K562 (cell line): ENCODE results near the gene TALDO1. TPM values are rescaled to one million over a fixed set of nuclear protein-coding genes. Genes with fewer than 3 reads are reported as not detected.

Source experiments
- CBFA2T3 ChIP-seq: fragments of 450-650 bp; IDR thresholded peaks from 2 replicates; pipeline ENCODE4 v1.6.1; 2017
- MECOM ChIP-seq: fragments of 250-450 bp; sonication (Bioruptor Pico); IDR thresholded peaks from 2 replicates; pipeline ENCODE4 v1.8.0; 2022; ENCODE audit warnings: inconsistent platforms
- PHB ChIP-seq: fragments of 250-450 bp; sonication (Bioruptor Pico); IDR thresholded peaks from 2 replicates; pipeline ENCODE4 v1.5.0; 2021
- TCF15 ChIP-seq: fragments of 250-450 bp; sonication (Bioruptor Pico); IDR thresholded peaks from 2 replicates; pipeline ENCODE4 v1.8.0; 2022; ENCODE audit warnings: moderate library complexity, mild to moderate bottlenecking, inconsistent platforms
- ZBTB49 ChIP-seq: sonication (generic); formaldehyde crosslinking; IDR thresholded peaks from 2 replicates; pipeline ENCODE4 v1.8.0; 2022; ENCODE audit warnings: missing genetic modification reagents, mild to moderate bottlenecking, borderline replicate concordance
- ZNF184 ChIP-seq: sonication (generic); formaldehyde crosslinking; IDR thresholded peaks from 2 replicates; pipeline ENCODE4 v1.5.0; 2020; ENCODE audit warnings: missing genetic modification reagents
- ZNF318 ChIP-seq, 2 experiments: fragments of 450-650 bp; IDR thresholded peaks; 2 replicates each; pipeline ENCODE4 v1.6.1; 2016; ENCODE audit warnings: mild to moderate bottlenecking in 2 of 2, borderline replicate concordance in 1 of 2, low read depth in 1 of 2, moderate library complexity in 1 of 2
- polyA plus RNA-seq, 8 experiments: library from polyadenylated mRNA; depleted of rRNA in 4 of 8; stranded (reverse) in 5 of 8; unstranded in 3 of 8; fragments of >200 nt; fragmentation: Nextera tagmentation in 2 of 8; fragmentation: Illumina TruSeq in 1 of 8; extraction: Ambion mirVana in 2 of 8; extraction: Trizol in 1 of 8; gene quantifications; 2 replicates each; pipeline versions ENCODE4 v1.2.1 to v1.2.3, GENCODE V29; 2011 to 2014; ENCODE audit warnings: inconsistent platforms in 1 of 8, missing spikeins in 1 of 8
- total RNA-seq, 7 experiments: library from RNA; depleted of rRNA in 6 of 7; stranded (reverse); fragments of >200 nt in 6 of 7; fragmentation: Illumina TruSeq in 2 of 7; extraction: Trizol in 2 of 7; gene quantifications; 2 replicates each; pipeline versions ENCODE4 v1.2.1 to v1.2.3, GENCODE V29; 2011 to 2021; ENCODE audit warnings: low replicate concordance in 1 of 7
- TF ChIP-seq, protein P1 (sequence below): fragments of 250-450 bp; sonication (Bioruptor Pico); IDR thresholded peaks from 2 replicates; pipeline ENCODE4 v1.4.0; 2020; ENCODE audit warnings: mild to moderate bottlenecking, moderate library complexity
- TF ChIP-seq, protein P2 (sequence below), 2 experiments: fragments of 450-650 bp; conservative IDR thresholded peaks; 2 replicates each; pipeline ENCODE4 v1.6.1; 2017; ENCODE audit warnings: mild to moderate bottlenecking in 2 of 2, moderate library complexity in 2 of 2
- TF ChIP-seq, protein P3 (sequence below): sonication (generic); formaldehyde crosslinking; IDR thresholded peaks from 2 replicates; pipeline ENCODE4 v1.8.0; 2022; ENCODE audit warnings: missing genetic modification reagents, mild to moderate bottlenecking, borderline replicate concordance

The TALDO1 gene
- total and polyA plus RNA-seq, 9 of the 15 experiments (the other 6 are each of a cell fraction or from before 2014, with no cell fraction given), result 260 to 541 (median 441) TPM

- TF ChIP-seq, protein P1, sequence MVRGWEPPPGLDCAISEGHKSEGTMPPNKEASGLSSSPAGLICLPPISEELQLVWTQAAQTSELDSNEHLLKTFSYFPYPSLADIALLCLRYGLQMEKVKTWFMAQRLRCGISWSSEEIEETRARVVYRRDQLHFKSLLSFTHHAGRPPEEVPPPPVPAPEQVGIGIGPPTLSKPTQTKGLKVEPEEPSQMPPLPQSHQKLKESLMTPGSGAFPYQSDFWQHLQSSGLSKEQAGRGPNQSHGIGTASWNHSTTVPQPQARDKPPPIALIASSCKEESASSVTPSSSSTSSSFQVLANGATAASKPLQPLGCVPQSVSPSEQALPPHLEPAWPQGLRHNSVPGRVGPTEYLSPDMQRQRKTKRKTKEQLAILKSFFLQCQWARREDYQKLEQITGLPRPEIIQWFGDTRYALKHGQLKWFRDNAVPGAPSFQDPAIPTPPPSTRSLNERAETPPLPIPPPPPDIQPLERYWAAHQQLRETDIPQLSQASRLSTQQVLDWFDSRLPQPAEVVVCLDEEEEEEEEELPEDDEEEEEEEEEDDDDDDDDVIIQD (CRISPR knock-in tag), result no peak
- TF ChIP-seq ZNF184 (CRISPR knock-in tag), result no peak
- TF ChIP-seq PHB (CRISPR knock-in tag), result no peak
- TF ChIP-seq, protein P2, sequence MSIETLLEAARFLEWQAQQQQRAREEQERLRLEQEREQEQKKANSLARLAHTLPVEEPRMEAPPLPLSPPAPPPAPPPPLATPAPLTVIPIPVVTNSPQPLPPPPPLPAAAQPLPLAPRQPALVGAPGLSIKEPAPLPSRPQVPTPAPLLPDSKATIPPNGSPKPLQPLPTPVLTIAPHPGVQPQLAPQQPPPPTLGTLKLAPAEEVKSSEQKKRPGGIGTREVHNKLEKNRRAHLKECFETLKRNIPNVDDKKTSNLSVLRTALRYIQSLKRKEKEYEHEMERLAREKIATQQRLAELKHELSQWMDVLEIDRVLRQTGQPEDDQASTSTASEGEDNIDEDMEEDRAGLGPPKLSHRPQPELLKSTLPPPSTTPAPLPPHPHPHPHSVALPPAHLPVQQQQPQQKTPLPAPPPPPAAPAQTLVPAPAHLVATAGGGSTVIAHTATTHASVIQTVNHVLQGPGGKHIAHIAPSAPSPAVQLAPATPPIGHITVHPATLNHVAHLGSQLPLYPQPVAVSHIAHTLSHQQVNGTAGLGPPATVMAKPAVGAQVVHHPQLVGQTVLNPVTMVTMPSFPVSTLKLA (conservative IDR thresholded peaks at IDR 0.05), result peak; percentile 84 to 91
- no peak for TF ChIP-seq MECOM (CRISPR knock-in tag)
- no peak for TF ChIP-seq CBFA2T3
- no peak for TF ChIP-seq TCF15 (CRISPR knock-in tag)
- no peak for TF ChIP-seq ZNF318 (IDR thresholded peaks at IDR 0.05; ENCODE audit: borderline replicate concordance in 1 of 2, low read depth in 1 of 2)
- TF ChIP-seq ZBTB49 (CRISPR knock-in tag), result no peak
- TF ChIP-seq, protein P3, sequence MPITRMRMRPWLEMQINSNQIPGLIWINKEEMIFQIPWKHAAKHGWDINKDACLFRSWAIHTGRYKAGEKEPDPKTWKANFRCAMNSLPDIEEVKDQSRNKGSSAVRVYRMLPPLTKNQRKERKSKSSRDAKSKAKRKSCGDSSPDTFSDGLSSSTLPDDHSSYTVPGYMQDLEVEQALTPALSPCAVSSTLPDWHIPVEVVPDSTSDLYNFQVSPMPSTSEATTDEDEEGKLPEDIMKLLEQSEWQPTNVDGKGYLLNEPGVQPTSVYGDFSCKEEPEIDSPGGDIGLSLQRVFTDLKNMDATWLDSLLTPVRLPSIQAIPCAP (CRISPR knock-in tag), result no peak
These were observed 50.2 kb downstream of the TALDO1 start (continued) for GRCh38 chr11:797296-798092.
